PC-3 (cell line): Measurements from ENCODE around the gene ISCU. TPM values are rescaled to one million over a fixed set of nuclear protein-coding genes. Genes with fewer than 3 reads are reported as not detected.

Experiments
- ATAC-seq: fragments of 200-7000 bp; cut with Tn5 transposase; 2 replicates; pipeline ENCODE4 v1.9.1; 2020; ENCODE audit warnings: mild to moderate bottlenecking, moderate library complexity
- BruUV-seq: library from RNA; stranded (reverse); fragments of 400-500 nt; replicated peaks from 2 replicates; lab custom pipeline; 2021; lab: Mats Ljungman, UMichigan
- CTCF ChIA-PET: fragments of 300-600 bp; sonication (Branson Sonifier 250); formaldehyde crosslinking; loops from one replicate; lab custom pipeline; 2022; ENCODE audit warnings: antibody characterized with exemption; lab: Charles Lee
- POLR2A ChIA-PET: fragments of 300-600 bp; sonication (Branson Sonifier 250); formaldehyde crosslinking; loops from one replicate; lab custom pipeline; 2022; ENCODE audit warnings: antibody characterized with exemption; ENCODE audit not compliant: unreplicated experiment; lab: Charles Lee
- DNase-seq: peaks from one replicate; pipeline ENCODE4 v3.0.0-alpha.2; 2015
- H2AFZ ChIP-seq: fragments of 300-600 bp; sonication (generic); 2 replicates; pipeline ENCODE4 v1.6.0; 2016; ENCODE audit warnings: antibody characterized with exemption, low read length
- H3F3A ChIP-seq: fragments of 300-600 bp; sonication (generic); one replicate; pipeline ENCODE4 v1.6.0; 2017; ENCODE audit warnings: antibody characterized with exemption, low read length, control low read depth, mild to moderate bottlenecking; ENCODE audit not compliant: unreplicated experiment
- H3K27ac ChIP-seq: fragments of 300-600 bp; sonication (generic); 2 replicates; pipeline ENCODE4 v1.5.1; 2016; ENCODE audit warnings: mild to moderate bottlenecking, low read length
- H3K27me3 ChIP-seq: fragments of 300-600 bp; sonication (generic); 2 replicates; pipeline ENCODE4 v1.6.1; 2016; ENCODE audit warnings: low read length, mixed read lengths
- H3K36me3 ChIP-seq: fragments of 300-600 bp; sonication (generic); 2 replicates; pipeline ENCODE4 v1.6.1; 2016; ENCODE audit warnings: low read depth, mixed run types, low read length, mixed read lengths
- H3K4me1 ChIP-seq: fragments of 300-600 bp; sonication (generic); 2 replicates; pipeline ENCODE4 v1.5.1; 2016; ENCODE audit warnings: low read length; ENCODE audit not compliant: insufficient read depth
- H3K4me2 ChIP-seq: fragments of 300-600 bp; sonication (generic); 2 replicates; pipeline ENCODE4 v1.6.0; 2016; ENCODE audit warnings: low read length
- H3K4me3 ChIP-seq: fragments of 300-600 bp; sonication (generic); 2 replicates; pipeline ENCODE4 v1.5.1; 2016; ENCODE audit warnings: mild to moderate bottlenecking, low read length, mixed read lengths
- H3K79me2 ChIP-seq: fragments of 300-600 bp; sonication (generic); 2 replicates; pipeline ENCODE4 v1.6.1; 2017; ENCODE audit warnings: low read length, mixed read lengths
- H3K9ac ChIP-seq: fragments of 300-600 bp; sonication (generic); 2 replicates; pipeline ENCODE4 v1.6.0; 2016; ENCODE audit warnings: mild to moderate bottlenecking, low read length
- H3K9me2 ChIP-seq: fragments of 300-600 bp; sonication (generic); replicated peaks from 2 replicates; pipeline ENCODE4 v1.6.1; 2016; ENCODE audit warnings: mixed run types, low read length, mixed read lengths
- H3K9me3 ChIP-seq: fragments of 300-600 bp; sonication (generic); 2 replicates; pipeline ENCODE4 v1.6.1; 2016; ENCODE audit warnings: low read length, mixed read lengths
- H4K20me1 ChIP-seq: fragments of 300-600 bp; sonication (generic); 2 replicates; pipeline ENCODE4 v1.6.1; 2016; ENCODE audit warnings: low read length, mixed read lengths
- CTCF ChIP-seq: fragments of 300-600 bp; sonication (generic); conservative IDR thresholded peaks from 2 replicates; pipeline ENCODE4 v1.5.1; 2017; ENCODE audit warnings: antibody characterized with exemption, low read depth, mild to moderate bottlenecking, low read length
- EZH2 ChIP-seq: fragments of 300-600 bp; sonication (generic); IDR thresholded peaks from one replicate; pipeline ENCODE4 v1.6.1; 2017; ENCODE audit warnings: antibody characterized with exemption, mild to moderate bottlenecking, low read length; ENCODE audit not compliant: unreplicated experiment
- EZH2phosphoT487 ChIP-seq: fragments of 300-600 bp; sonication (generic); IDR thresholded peaks from 2 replicates; pipeline ENCODE4 v1.6.1; 2018; ENCODE audit warnings: mild to moderate bottlenecking, antibody characterized with exemption, low read length, borderline replicate concordance
- intact Hi-C: fragments of 100-400 bp; cut with micrococcal nuclease; formaldehyde crosslinking; loops from 2 replicates; pipeline ENCODE4 v1.9.0; 2023
- total RNA-seq: library from RNA; depleted of rRNA; stranded (reverse); fragments of >200 nt; gene quantifications from 2 replicates; pipeline ENCODE4 v1.2.3, GENCODE V29; 2014

Gene ISCU
- total RNA-seq, 1 experiment from 2014 or later: 181 TPM

- Histone ChIP-seq H3K36me3 (no peaks in the 10 kb centered on the region), H3K79me2 (no peaks in the 10 kb centered on the region), H3K4me1 (no peaks in the 10 kb centered on the region), H3K4me2 (no peak overlapping the region), H3K27ac (no peak overlapping the region), H3F3A (no peaks in the 10 kb centered on the region), H3K27me3 (no peaks in the 10 kb centered on the region), H2AFZ (no peak overlapping the region), H3K9me2 (no peaks in the 10 kb centered on the region), H3K4me3 (no peak overlapping the region), H3K9ac (no peak overlapping the region), H4K20me1 (no peaks in the 10 kb centered on the region), H3K9me3 (no peaks in the 10 kb centered on the region)
- CTCF ChIA-PET: no interaction called here
- intact Hi-C loops: no loop called here
- ATAC-seq: no peak
- no peak for TF ChIP-seq EZH2phosphoT487
- no peak for TF ChIP-seq EZH2
- no peak for TF ChIP-seq CTCF
- BruUV-seq: no TSS peak
- DNase-seq: no peak
- POLR2A ChIA-PET: no interaction called here
These were observed 33.6 kb downstream of the ISCU start for GRCh38 chr12:108595711-108596647.

GRCh38 chr12:108596854-108597558, 34.6 kb downstream of the ISCU start:
- Histone ChIP-seq H3K27me3 (no peaks in the 10 kb centered on the region), H3K9me2 (no peaks in the 10 kb centered on the region), H2AFZ (no peak overlapping the region), H3K27ac (no peak overlapping the region), H3K9me3 (no peaks in the 10 kb centered on the region), H3K36me3 (no peaks in the 10 kb centered on the region), H3K9ac (no peak overlapping the region), H3K4me2 (no peak overlapping the region), H3K79me2 (no peaks in the 10 kb centered on the region), H3K4me3 (no peak overlapping the region), H3K4me1 (no peaks in the 10 kb centered on the region), H3F3A (no peaks in the 10 kb centered on the region), H4K20me1 (no peaks in the 10 kb centered on the region)
- intact Hi-C loops: no loop called here
- ATAC-seq (no peak), DNase-seq (no peak)
- no TSS peak for BruUV-seq
- POLR2A ChIA-PET: no interaction called here
- TF ChIP-seq EZH2: no peak
- TF ChIP-seq EZH2phosphoT487: no peak
- TF ChIP-seq CTCF: no peak
- CTCF ChIA-PET: no interaction called here
